ENCODE data around the gene SCLT1. TPM values are rescaled to one million over a fixed set of nuclear protein-coding genes. Genes with fewer than 3 reads are reported as not detected.

Gene SCLT1
- total RNA-seq, 2 donors from 2014 or later = 19.4 to 24.2 TPM

- no peaks in the 10 kb centered on the region for H3K4me1 Mint-ChIP-seq
- no peak overlapping the region for H3K4me3 Mint-ChIP-seq
- no peak for ATAC-seq (replicated peaks)
- H3K27me3 Mint-ChIP-seq = no peaks in the 10 kb centered on the region
- peaks cover 24% of the 10 kb centered on the region for H3K36me3 Mint-ChIP-seq (ENCODE audit: low read depth)
- no peak overlapping the region for H3K27ac Mint-ChIP-seq
- no peaks in the 10 kb centered on the region for H3K9me3 Mint-ChIP-seq
Observed at GRCh38 chr4:129040471-129040870, 52.9 kb downstream of the SCLT1 start.

- H3K27me3 Mint-ChIP-seq = no peaks in the 10 kb centered on the region
- no peaks in the 10 kb centered on the region for H3K4me1 Mint-ChIP-seq
- H3K4me3 Mint-ChIP-seq = no peak overlapping the region
- no peaks in the 10 kb centered on the region for H3K9me3 Mint-ChIP-seq
- no peak for ATAC-seq (replicated peaks)
- no peak overlapping the region for H3K27ac Mint-ChIP-seq
- H3K36me3 Mint-ChIP-seq (ENCODE audit: low read depth) = peaks cover 32% of the 10 kb centered on the region
Observed at GRCh38 chr4:129037093-129037492, 56.2 kb downstream of the SCLT1 start.

- Mint-ChIP-seq H3K27ac (no peak overlapping the region), H3K4me1 (no peaks in the 10 kb centered on the region), H3K9me3 (peaks cover 33% of the 10 kb centered on the region), H3K4me3 (no peak overlapping the region), H3K36me3 (ENCODE audit: low read depth) (peaks cover 6% of the 10 kb centered on the region), H3K27me3 (no peaks in the 10 kb centered on the region)
- no peak for ATAC-seq (replicated peaks)
Observed at GRCh38 chr4:129014566-129015509, 78.5 kb downstream of the SCLT1 start.

- peaks cover 33% of the 10 kb centered on the region for H3K9me3 Mint-ChIP-seq
Observed at GRCh38 chr4:129008096-129008495, 85.2 kb downstream of the SCLT1 start.

GRCh38 chr4:128986908-128987307 lies 106.4 kb downstream of the SCLT1 start:
- Mint-ChIP-seq H3K27ac (no peak overlapping the region), H3K36me3 (ENCODE audit: low read depth) (peaks cover 57% of the 10 kb centered on the region), H3K27me3 (no peaks in the 10 kb centered on the region), H3K4me1 (no peaks in the 10 kb centered on the region), H3K9me3 (peaks cover 3% of the 10 kb centered on the region), H3K4me3 (no peak overlapping the region)
- ATAC-seq (replicated peaks) = no peak

More at GRCh38 chr4:129008096-129008495, 85.2 kb downstream of the SCLT1 start:
- no peaks in the 10 kb centered on the region for H3K4me1 Mint-ChIP-seq
- H3K27me3 Mint-ChIP-seq = no peaks in the 10 kb centered on the region
- ATAC-seq (replicated peaks) = no peak
- H3K4me3 Mint-ChIP-seq = no peak overlapping the region
- H3K36me3 Mint-ChIP-seq (ENCODE audit: low read depth) = peaks cover 1% of the 10 kb centered on the region
- H3K27ac Mint-ChIP-seq = no peak overlapping the region

GRCh38 chr4:128986019-128986418 lies 107.3 kb downstream of the SCLT1 start:
- Mint-ChIP-seq H3K27ac (no peak overlapping the region), H3K9me3 (peaks cover 3% of the 10 kb centered on the region), H3K27me3 (no peaks in the 10 kb centered on the region), H3K4me1 (no peaks in the 10 kb centered on the region), H3K36me3 (ENCODE audit: low read depth) (peaks cover 48% of the 10 kb centered on the region), H3K4me3 (no peak overlapping the region)
- no peak for ATAC-seq (replicated peaks)

- Mint-ChIP-seq H3K4me1 (no peaks in the 10 kb centered on the region), H3K36me3 (ENCODE audit: low read depth) (peaks cover 28% of the 10 kb centered on the region), H3K27me3 (no peaks in the 10 kb centered on the region), H3K9me3 (no peaks in the 10 kb centered on the region), H3K27ac (no peak overlapping the region), H3K4me3 (no peak overlapping the region)
- ATAC-seq (replicated peaks) = no peak
Observed at GRCh38 chr4:128983771-128984485, 109.4 kb downstream of the SCLT1 start.

- H3K27ac Mint-ChIP-seq = no peak overlapping the region
- no peaks in the 10 kb centered on the region for H3K9me3 Mint-ChIP-seq
- H3K36me3 Mint-ChIP-seq (ENCODE audit: low read depth) = peaks cover 9% of the 10 kb centered on the region
- no peaks in the 10 kb centered on the region for H3K27me3 Mint-ChIP-seq
- ATAC-seq (replicated peaks) = no peak
- H3K4me1 Mint-ChIP-seq = no peaks in the 10 kb centered on the region
- no peak overlapping the region for H3K4me3 Mint-ChIP-seq
Observed at GRCh38 chr4:128981377-128981776, 112.0 kb downstream of the SCLT1 start.

- ATAC-seq (replicated peaks) = no peak
Observed at GRCh38 chr4:128980816-128981326, 112.5 kb downstream of the SCLT1 start.

GRCh38 chr4:128979934-128980333 lies 113.4 kb downstream of the SCLT1 start:
- no peaks in the 10 kb centered on the region for H3K27me3 Mint-ChIP-seq
- no peaks in the 10 kb centered on the region for H3K9me3 Mint-ChIP-seq
- H3K27ac Mint-ChIP-seq = no peak overlapping the region
- ATAC-seq (replicated peaks) = no peak
- no peaks in the 10 kb centered on the region for H3K36me3 Mint-ChIP-seq (ENCODE audit: low read depth)
- no peaks in the 10 kb centered on the region for H3K4me1 Mint-ChIP-seq
- no peak overlapping the region for H3K4me3 Mint-ChIP-seq

More at GRCh38 chr4:128980816-128981326, 112.5 kb downstream of the SCLT1 start:
- no peaks in the 10 kb centered on the region for H3K4me1 Mint-ChIP-seq
- H3K27me3 Mint-ChIP-seq = no peaks in the 10 kb centered on the region
- H3K4me3 Mint-ChIP-seq = no peak overlapping the region
- no peak overlapping the region for H3K27ac Mint-ChIP-seq
- H3K9me3 Mint-ChIP-seq = no peaks in the 10 kb centered on the region
- H3K36me3 Mint-ChIP-seq (ENCODE audit: low read depth) = peaks cover 7% of the 10 kb centered on the region

GRCh38 chr4:128978985-128979384 lies 114.4 kb downstream of the SCLT1 start:
- no peaks in the 10 kb centered on the region for H3K27me3 Mint-ChIP-seq
- H3K27ac Mint-ChIP-seq = no peak overlapping the region
- H3K4me1 Mint-ChIP-seq = no peaks in the 10 kb centered on the region
- H3K9me3 Mint-ChIP-seq = no peaks in the 10 kb centered on the region
- H3K36me3 Mint-ChIP-seq (ENCODE audit: low read depth) = no peaks in the 10 kb centered on the region
- no peak for ATAC-seq (replicated peaks)
- H3K4me3 Mint-ChIP-seq = no peak overlapping the region

GRCh38 chr4:128974136-128974581 lies 119.2 kb downstream of the SCLT1 start:
- peaks cover 2% of the 10 kb centered on the region for H3K36me3 Mint-ChIP-seq (ENCODE audit: low read depth)
- no peak overlapping the region for H3K4me3 Mint-ChIP-seq
- H3K4me1 Mint-ChIP-seq = no peaks in the 10 kb centered on the region
- ATAC-seq (replicated peaks) = no peak
- H3K27ac Mint-ChIP-seq = no peak overlapping the region
- no peaks in the 10 kb centered on the region for H3K9me3 Mint-ChIP-seq
- no peaks in the 10 kb centered on the region for H3K27me3 Mint-ChIP-seq

- no peaks in the 10 kb centered on the region for H3K27me3 Mint-ChIP-seq
- no peak overlapping the region for H3K27ac Mint-ChIP-seq
- H3K4me1 Mint-ChIP-seq = no peaks in the 10 kb centered on the region
- H3K36me3 Mint-ChIP-seq (ENCODE audit: low read depth) = peaks cover 9% of the 10 kb centered on the region
- no peaks in the 10 kb centered on the region for H3K9me3 Mint-ChIP-seq
- no peak for ATAC-seq (replicated peaks)
- no peak overlapping the region for H3K4me3 Mint-ChIP-seq
Observed at GRCh38 chr4:128973384-128973783, 120.0 kb downstream of the SCLT1 start.

- Mint-ChIP-seq H3K27ac (no peak overlapping the region), H3K4me3 (no peak overlapping the region), H3K27me3 (no peaks in the 10 kb centered on the region), H3K36me3 (ENCODE audit: low read depth) (peaks cover 22% of the 10 kb centered on the region), H3K4me1 (peaks cover 6% of the 10 kb centered on the region), H3K9me3 (no peaks in the 10 kb centered on the region)
- no peak for ATAC-seq (replicated peaks)
Observed at GRCh38 chr4:128961405-128961804, 131.9 kb downstream of the SCLT1 start.
